Fibroblast of lung (primary cell): ENCODE measurements around the gene SELENBP1.

Source experiments
- CTCF ChIP-seq, 2 donors: IDR thresholded peaks in 1 of 2; conservative IDR thresholded peaks in 1 of 2; 1 replicate in 1 of 2; 2 replicates in 1 of 2; pipeline ENCODE4 v1.5.1; 2011 to 2012; ENCODE audit warnings: low read length in 2 of 2, control low read depth in 1 of 2, inconsistent platforms in 1 of 2, low read depth in 1 of 2, mild to moderate bottlenecking in 1 of 2
- EZH2 ChIP-seq: IDR thresholded peaks from 2 replicates; pipeline ENCODE4 v1.5.1; 2012; ENCODE audit warnings: low read length, control low read depth, mild to moderate bottlenecking; ENCODE audit errors: missing control alignments

DNA sequence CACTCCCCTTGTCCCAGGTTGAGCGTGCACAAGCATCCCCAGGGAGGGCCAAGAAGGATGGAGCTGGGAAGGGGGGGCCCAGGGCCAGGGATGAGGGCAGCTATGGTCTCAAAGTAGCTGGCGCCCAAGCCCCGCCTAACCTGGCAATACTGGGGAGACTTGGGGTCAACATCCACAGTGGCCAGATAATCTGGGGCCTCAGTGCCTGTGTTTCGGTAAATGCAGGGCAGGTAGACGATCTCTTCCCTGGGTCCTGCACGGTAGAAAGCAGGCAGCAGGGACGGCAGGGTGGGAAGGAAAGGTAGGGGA, 3.2 kb downstream of the SELENBP1 start:
- TF ChIP-seq CTCF (conservative IDR thresholded peaks at IDR 0.05 in 1 of 2, IDR thresholded peaks at IDR 0.05 in 1 of 2; ENCODE audit: low read depth in 1 of 2, low read length in 2 of 2): no peak
- no peak for TF ChIP-seq EZH2
